NCI-H460 (cell line): ENCODE results near the gene PNPLA6. TPM values are rescaled to one million over a fixed set of nuclear protein-coding genes. Genes with fewer than 3 reads are reported as not detected.

Source experiments
- DNase-seq: peaks from one replicate; pipeline ENCODE4 v3.0.0-alpha.2; 2016; ENCODE audit warnings: low read depth; ENCODE audit errors: extremely low read depth
- polyA plus RNA-seq: library from polyadenylated mRNA; depleted of rRNA; stranded (reverse); fragments of >200 nt; gene quantifications from 2 replicates; pipeline ENCODE4 v1.2.3, GENCODE V29; 2014; cell fraction: nucleus; rRNA removed
- total RNA-seq: library from RNA; depleted of rRNA; stranded (reverse); fragments of >200 nt; shearing (Covaris generic); gene quantifications from 2 replicates; pipeline ENCODE4 v1.2.3, GENCODE V29; 2014; rRNA removed

The PNPLA6 gene
- 40.8 and 45.5 TPM in 2 replicates for total RNA-seq
- 85.4 and 120 TPM in 2 replicates for polyA plus RNA-seq

DNA sequence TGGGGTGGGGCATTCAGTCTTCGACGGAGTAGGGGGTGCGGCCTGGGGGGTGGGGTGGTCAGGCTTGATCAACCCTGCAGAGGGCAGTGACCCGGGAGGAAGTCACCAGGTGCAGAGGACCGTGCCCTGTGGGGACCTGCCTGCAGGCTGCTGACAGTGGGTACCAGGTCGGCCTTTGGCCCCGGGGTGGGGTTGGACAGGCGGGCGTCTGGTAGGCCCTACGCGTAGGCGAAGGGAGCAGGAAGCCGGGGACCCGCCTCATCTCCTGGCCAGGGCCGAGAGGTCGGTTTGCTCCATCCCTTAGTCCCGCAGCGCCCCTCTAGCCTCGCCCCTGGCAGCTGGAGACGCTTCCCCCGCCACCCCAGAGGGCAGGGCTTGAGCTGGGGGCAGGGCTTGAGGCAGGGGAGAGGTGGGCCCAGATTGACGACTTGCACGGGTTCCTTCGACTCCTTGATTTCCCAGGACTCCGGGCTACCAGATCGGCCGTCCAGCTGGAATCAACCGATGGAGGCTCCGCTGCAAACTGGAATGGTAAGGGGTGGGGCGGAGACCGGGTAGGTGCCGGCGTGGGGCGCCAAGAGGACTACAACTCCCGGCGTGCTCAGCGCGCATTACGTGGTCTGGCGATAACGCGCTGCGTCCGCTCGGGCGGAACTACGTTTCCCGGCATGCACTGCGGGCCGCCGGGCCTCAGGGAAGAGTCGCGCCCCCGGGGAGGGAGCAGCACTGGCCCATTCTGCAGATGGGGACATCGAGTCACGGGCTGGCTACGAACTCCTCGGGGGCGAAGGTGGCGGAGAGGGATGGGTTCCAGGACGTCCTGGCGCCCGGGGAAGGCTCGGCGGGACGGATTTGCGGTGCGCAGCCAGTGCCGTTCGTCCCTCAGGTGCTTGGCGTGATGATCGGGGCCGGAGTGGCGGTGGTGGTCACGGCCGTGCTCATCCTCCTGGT, at the start of gene PNPLA6:
PNPLA6 (plus strand) TSS at position 671 of the 951 bp plus-strand sequence; CDS start at position 743, 72 bp downstream.
- peak; percentile 81 for DNase-seq

DNA sequence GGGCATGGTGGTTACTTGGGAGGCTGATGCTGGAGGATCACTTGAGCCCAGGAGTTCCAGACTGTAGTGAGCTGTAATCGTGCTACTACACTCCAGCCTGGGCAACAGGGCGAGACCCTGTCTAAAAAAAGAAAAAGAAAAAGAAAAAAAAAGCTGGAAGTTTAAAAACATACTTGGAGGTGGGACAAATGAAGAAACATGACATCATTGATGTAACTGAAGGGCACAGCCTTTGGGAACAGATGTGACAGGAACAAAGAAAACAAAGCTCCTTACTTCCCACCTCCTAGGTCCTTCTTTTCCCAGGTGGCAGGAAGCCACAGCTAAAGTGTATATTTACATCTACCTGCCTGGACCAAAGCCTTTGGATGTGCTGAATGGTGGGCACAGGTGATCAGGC, 48.6 kb upstream of the PNPLA6 start:
- no peak for DNase-seq

DNA sequence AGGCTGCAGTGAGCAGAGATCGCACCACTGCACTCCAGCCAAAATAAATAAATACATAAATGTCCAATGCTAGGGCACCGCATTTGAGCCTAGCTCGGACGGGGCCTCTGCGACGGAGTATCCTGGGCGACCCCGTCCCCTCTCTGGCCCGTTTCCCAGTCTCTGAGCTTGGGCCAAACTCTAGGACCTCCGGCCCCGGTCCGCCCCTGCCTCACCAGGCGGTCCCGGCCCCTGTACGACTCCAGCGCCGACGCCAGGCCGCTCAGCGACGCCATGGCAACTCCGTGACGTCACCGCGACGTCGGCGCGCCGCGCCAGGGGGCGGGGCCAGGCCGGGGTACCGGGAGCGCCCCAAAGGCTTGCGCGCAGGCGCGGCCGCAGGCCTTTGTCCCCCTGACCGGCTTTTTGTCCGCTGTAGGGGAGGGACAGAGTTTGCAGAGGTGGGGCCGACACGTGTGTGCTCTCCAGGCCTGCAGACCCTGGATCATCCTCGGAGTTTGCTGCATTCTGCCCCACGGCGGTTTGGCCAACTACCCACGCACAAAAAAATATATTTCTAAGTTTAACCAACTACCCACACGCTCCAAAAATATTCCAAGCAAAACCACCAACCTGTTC, 46.7 kb upstream of the PNPLA6 start, which contains the start of gene PEX11G:
PEX11G (minus strand) TSS at position 300 of the 618 bp plus-strand sequence; CDS start at position 275, 25 bp downstream.
- peak; percentile 74 for DNase-seq

DNA sequence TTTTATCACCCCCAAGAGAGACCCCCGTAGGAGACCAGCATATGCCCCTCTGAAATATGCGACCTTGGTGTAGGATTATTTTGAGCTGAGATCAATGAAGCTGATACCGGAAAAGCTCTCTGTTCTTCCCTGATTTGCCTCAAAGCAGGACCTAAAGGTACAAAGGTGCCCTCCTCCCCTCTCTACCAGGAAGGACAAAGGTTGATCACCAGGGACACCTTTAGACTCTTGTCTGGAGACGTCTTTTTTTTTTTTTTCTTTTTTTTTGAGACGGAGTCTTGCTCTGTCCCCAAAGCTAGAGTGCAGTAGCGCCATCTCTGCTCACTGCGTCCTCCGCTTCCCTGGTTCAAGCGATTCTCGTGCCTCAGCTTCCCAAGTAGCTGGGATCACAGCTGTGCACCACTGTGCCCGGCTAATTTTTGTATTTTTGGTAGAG, 45.9 kb upstream of the PNPLA6 start:
- DNase-seq: no peak

DNA sequence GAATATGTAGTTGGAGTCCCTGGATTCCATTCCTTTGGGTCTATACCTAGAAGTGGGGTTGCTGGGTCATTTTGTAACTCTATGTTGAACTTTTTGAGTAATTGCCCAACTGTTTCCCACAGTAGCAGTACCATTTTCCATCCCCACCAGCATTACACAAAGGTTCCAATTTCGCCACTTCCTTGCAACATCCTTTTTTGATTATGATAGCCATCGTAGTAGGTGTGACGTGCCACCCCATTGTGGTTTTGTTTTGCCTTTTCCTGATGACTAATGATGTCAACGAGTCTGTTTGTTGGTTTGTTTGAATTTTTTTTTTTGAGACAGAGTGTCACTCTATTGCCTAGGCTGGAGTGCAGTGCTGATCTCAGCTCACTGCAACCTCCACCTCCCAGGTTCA, 43.4 kb upstream of the PNPLA6 start:
- DNase-seq: peak; percentile 91

DNA sequence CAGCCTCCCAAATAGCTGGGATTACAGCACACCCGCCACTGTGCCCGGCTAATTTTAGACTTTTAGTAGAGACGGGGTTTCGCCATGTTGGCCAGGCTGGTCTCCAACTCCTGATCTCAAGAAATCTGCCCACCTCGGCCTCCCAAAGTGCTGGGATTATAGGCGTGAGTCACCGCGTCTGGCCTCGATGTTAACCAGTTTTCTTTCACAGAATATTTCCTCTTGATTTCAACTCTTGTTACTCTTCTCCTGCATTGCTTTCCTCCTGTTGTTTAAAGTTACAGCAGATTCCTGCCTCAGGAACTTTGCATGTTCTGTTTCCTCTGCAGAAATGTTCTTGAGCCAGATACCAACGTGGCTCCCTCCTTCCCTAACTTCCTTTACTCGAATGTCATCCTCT, 43.0 kb upstream of the PNPLA6 start:
- DNase-seq: peak; percentile 24

DNA sequence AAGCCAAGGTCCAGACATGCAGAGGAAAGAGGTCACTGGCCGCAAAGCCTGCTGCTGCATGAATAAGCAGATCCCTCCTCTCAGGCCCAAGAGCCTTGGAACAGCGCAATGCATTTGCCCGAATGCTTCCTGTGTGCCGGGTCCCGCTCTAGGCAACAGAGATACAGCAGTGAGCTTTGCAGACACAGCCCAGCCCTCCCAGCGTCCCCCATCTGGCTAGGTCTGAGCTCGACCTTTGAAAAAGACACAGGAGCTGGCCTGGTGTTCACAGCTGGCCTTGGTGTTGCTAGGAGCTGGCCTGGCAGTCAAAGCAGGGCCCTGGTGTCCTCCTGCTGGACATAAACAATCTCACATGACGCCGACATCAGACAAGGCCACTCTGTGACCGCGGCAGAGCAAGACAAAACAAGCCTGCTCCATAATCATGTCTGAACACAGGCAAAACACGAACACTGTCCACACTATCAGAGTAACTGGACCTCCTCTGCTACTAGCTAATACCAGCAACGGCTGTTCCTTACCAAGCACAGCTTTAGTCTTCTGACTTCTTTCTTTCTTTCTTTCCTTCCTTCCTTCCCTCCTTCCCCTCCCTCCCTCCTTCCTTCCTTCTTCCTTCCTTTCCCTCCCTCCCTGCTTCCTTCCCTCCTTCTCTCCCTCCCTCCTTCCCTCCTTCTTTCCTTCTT, 41.0 kb upstream of the PNPLA6 start:
- no peak for DNase-seq

DNA sequence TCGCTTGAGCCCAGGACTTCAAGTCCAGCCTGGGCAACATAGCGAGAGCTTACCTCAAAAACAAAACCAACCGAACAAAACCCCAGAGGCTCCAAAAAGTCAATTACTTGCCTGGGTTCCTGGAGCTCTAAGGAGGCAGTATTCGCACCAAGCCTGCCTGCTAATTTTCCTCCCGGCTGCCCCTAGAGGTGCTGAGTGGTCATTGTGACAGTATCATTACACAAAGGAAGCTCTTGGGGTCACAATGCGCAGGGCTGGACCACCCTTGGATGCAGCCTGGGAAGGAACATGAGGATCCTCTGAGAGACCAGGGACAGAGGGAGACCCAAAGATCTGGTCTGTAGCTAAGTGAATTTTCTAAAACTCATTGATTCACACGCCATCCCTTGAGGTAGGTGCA, 38.2 kb upstream of the PNPLA6 start:
- DNase-seq: no peak

DNA sequence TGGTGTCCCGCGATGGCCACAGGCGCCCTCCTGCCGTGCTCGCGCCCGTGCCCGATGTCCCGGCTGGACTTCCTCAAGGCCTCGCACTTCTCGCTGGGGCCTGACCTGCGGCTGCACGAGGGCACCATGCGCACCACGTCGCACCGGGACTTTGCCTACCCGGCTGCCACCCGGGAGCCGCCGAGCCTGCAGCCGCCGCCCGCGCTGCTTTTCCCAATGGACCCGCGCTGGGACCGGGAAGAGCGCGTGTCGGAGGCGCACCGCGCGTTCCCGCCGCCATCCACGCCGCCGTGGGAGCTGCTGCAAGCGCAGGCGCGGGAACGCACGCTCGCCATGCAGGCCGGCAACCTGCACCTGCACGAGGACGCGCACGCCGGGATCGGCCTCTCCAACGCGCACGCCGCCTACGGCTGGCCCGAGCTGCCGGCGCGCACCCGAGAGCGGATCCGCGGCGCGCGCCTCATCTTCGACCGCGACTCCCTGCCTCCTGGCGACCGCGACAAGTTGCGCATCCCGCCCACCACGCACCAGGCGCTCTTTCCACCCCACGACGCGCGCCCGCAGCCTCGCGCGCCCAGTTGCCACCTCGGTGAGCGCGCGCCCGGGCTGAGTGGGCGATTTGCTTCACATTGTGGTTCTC, 34.6 kb upstream of the PNPLA6 start:
- peak; percentile 63 for DNase-seq

DNA sequence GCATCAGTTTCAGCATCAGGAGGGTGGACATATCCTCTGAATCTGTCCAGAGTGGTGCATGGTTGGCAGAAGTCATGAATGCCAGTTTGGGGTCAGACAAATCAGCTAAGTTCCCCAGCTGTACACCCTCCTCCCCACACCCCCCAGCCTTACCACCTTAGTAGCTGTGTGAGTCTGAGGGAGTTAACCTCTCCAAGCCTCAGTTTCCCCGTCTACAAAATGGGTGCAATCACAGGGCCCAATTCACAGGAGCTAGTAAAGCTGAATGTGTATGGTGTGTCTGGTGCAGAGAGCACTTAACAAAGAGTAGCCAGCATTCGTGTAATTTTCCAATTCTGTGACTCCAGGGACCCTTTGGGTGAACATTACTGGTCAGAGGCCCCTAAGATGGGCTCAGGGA, 33.0 kb upstream of the PNPLA6 start:
- no peak for DNase-seq

DNA sequence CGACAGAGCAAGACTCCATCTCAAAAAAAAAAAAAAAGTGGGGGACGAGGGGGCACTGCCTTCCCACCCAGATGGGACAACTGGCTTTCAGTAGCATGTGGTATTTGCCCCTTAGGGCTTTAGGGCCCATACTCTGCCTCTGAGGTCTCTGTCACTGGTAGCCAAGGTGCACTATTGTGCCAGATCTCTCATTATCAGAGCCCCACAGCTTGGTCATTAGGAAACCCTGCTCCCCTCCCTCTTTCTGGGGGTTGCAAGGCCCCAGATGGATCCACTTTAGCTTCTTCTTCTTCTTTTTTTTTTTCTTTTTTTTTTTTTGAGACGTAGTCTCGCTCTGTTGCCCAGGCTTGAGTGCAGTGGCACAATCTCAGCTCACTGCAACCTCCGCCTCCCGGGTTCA, 30.8 kb upstream of the PNPLA6 start:
- no peak for DNase-seq

DNA sequence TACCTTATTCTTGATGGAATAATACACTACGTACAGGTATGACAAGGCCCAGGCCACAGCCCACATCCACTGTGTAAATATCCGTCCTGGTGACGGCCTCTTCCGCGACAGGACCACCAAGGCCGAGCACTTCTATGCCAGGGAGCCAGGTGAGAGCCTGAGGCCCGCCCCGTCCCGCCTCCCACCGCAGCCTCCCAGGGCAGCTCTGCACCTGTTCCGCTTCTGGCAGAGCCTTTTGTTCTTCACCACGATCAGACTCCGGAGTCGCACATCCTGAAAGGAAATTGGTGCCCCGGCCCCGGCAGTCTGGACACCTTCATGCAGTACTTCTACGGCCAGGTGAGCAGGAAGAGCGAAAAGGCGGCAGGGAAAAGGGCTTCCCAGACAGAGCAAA, 30.2 kb upstream of the PNPLA6 start:
- no peak for DNase-seq

DNA sequence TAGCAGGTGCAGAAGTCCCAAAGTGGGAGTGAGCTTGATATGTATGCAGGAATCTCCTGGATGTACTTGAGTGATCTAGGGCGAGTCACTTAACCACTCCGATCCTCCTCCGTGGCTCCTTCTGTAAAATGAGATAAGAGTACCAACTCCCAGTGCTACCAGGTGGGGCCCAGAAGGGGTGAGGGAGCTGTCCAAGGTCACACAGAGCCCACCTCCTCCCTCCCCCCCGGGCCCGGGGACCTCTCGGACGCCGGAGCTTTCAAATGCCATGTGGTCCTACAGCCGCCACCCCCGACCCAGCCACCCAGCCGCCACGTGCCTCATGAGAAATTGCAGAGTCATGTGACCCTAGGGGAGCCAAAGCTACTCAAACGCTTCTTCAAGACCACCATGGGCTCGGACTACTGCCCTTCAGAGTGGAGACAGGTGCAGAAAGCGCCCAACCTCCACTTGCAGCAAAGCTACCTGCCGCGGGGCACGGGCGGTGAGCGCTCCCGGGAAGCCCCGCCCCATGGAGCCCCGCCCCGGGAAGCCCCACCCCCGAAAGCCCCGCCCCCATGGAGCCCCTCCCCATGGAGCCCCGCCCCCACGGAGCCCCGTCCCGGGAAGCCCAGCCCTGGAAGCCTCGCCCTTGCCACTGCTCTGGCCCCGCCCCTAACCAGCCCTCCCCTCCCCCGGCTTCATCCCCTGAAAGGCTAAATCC, 29.7 kb upstream of the PNPLA6 start:
- no peak for DNase-seq

DNA sequence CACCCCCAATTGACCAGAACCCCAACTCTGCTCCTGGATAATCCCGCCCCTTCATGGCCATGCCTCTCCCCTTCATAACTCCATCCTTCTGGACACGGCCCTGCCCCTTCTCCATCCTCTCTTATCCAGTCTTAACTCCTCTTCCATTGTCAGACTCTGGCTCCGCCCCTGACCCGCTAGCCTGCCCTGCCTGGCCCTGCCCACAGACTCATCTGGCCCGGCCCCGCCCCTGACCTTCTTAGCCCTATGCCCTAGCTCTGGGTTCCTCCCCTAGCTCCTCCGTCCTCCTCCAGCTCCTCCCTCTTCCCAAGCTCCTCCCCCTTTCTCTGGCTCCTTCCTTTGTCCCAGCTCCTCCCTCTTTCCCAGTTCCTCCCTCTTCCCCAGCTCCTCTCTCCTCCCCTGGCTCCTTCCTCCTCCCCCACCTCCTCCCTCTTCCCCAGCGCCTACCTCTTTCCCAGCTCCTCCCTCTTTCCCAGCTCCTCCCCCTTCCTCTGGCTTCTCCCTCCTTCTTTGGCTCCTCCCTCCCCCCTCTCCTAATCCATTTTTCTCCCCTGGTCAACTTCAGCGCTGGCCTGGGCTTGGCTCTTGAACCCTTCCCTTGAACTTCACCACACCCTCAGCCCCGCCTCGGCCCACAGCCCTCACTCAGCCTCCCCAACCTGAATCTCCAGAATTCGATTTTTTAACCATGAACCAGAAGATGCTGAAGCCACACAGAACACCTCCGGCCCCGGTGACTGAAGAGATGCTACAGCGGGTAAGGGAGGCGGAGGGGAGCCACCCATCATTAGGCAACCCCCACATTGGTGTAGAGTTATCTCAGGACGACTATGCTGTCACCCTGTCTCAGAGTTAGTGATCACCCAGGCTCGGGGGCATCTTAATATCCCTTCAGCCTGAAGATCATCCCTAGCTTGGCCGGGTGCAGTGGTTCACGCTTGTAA, 28.9 kb upstream of the PNPLA6 start:
- peak; percentile 94 for DNase-seq

DNA sequence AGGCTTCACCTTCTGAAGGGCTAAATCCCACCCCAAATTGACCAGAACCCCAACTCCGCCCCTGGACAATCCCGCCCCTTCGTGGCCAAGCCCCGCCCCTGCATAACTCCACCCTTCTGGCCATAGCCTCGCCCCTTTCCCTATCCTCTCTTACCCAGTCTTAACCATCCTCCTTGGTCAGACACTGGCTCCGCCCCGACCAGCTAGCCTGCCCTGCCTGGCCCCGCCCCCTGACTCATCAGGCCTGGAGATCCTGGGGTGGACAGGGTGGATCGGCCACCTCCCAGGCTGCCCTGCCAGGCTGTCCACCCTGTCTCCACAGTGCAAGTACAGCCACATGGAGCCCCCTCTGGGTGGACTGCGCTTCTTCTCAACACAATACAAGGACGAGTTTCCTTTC, 27.6 kb upstream of the PNPLA6 start:
- peak; percentile 88 for DNase-seq

DNA sequence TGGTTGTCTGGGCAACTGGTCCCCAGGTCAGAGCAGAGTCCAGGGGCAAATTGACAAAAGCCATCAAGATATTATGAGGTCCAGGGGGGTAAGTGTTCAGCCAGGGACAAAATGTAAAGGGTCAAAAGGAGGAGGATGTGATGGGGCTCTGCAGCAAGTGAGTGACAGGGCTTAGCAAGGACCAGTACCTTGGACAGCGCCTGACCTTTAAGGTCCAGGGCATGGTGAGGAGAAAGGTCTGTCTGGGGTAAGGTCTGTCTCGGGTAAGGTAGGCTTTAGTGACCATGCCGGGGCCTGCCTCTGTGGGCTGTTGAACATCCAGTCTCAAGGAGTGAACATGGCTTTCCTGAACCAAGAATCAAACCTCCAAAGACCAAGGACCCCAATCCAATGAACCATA, 25.9 kb upstream of the PNPLA6 start:
- no peak for DNase-seq

DNA sequence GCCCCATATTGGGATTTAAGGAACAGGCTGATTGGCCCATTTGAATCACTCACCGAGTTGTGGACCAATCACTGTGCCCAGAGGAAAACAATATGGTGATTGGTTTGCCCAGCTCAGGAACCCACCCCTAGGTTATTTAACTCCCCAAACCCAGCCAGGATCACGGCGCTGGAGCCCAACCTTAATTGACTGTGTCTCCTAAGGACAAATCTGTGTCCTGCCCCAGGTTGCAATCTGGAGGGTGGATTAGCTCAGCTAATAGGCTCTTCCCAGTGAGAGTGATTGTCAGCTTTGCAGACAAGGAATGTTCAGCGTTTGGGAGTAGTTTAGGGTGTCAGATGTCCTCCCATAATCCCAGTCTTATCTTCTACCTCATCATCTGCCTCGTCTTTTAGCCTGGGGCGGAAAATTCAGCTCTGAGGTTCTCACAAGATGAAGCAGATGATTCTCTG, 23.1 kb upstream of the PNPLA6 start:
- no peak for DNase-seq

DNA sequence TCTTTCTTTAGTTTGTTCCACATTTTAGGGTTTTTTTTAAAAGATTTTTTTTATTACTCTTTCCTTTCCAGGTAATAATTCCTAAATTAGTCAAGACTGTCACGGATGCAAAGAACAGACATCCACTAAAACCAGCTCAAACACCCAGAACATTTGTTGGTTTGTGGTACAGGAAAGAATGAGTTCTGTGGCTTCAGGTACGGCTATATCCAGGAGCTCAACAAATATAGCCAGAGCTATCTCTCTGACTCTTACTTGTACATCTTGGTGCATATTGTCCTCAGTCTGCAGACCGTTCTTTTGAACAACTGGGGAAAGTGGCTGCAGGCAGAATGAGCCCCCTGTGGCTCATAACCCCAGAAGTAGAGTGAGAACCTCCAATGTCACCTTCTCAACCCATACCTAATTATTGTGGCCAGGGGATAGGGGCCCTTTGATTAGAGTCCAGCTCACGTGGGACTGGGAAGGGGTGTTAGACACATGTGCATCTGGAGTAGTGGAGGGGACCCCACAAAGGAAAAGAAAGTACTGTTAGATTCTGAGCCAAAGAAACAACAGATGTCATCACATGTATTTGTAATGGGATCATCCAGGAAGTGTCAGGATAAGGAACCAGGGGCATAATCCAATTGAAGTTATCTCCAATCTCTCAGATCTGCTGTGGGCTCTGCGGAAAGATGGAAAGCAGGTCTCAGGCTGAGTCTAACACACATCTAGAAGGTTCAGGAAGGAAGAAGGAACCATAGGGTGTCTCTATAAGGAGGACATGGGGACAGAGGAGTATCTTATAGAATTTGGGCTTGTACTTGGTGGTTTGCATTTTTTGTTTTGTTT, 21.5 kb upstream of the PNPLA6 start:
- DNase-seq: no peak
